Measurements from ENCODE around the gene NUP58.
"Not testable (repeated sequence)": the region's sequence is repeated elsewhere in the genome, so short reads cannot be mapped to it uniquely, and the experiment has no call there.

NUP58 gene

DNA sequence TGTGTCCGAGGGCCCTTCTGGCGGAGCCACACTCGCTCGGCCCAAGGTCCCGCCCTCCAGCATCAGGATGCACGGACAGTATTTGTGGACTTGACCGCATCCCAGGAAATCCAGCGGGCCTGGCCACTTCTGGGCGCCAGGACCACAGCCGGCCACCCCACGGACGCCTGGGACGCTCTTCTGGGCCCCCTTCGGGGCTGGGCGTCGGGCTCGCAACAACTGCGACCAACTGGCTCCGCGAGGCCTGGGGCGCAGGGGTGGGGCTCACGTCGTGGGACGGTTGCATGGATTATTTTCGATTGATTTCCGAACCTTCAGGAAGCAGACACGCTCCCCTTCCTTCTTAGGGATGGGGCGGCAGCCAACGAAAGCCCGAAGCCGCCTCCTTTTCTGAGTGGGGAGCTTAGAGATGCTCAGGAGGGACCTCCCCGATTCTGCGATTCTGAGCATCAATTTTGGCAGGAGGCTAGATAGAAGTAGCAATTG is 521 bp upstream of the NUP58 start:
- DNase-seq (ENCODE audit: low read depth): peak; percentile 12
- TF ChIP-seq, protein P1, sequence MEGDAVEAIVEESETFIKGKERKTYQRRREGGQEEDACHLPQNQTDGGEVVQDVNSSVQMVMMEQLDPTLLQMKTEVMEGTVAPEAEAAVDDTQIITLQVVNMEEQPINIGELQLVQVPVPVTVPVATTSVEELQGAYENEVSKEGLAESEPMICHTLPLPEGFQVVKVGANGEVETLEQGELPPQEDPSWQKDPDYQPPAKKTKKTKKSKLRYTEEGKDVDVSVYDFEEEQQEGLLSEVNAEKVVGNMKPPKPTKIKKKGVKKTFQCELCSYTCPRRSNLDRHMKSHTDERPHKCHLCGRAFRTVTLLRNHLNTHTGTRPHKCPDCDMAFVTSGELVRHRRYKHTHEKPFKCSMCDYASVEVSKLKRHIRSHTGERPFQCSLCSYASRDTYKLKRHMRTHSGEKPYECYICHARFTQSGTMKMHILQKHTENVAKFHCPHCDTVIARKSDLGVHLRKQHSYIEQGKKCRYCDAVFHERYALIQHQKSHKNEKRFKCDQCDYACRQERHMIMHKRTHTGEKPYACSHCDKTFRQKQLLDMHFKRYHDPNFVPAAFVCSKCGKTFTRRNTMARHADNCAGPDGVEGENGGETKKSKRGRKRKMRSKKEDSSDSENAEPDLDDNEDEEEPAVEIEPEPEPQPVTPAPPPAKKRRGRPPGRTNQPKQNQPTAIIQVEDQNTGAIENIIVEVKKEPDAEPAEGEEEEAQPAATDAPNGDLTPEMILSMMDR (conservative IDR thresholded peaks at IDR 0.05; ENCODE audit: low read length): no peak
- H3K4me3 ChIP-seq (ENCODE audit: low read length): peak overlapping the region; percentile 89

DNA sequence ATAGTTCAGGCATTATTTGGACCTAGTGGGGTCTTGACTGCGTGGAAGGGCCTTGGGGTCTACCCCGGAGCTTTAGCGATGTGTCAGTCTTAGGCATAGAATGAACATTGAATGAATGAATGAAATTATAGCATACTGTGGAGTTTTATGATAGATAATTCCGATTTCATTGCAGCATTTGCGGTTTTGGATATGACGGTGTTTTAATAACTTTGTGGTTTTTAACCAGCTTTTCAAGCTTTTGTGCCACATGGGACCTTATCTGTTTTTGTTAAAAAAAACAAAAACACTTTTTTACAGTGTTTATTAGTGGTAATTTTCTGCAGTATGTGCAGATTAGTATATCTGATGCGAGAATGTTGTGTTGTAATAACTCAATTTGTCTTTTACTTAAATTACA is 696 bp downstream of the NUP58 start:
- DNase-seq (ENCODE audit: low read depth): no peak
- TF ChIP-seq, protein P1 (conservative IDR thresholded peaks at IDR 0.05; ENCODE audit: low read length): no peak
- H3K4me3 ChIP-seq (ENCODE audit: low read length): peak overlapping the region; percentile 89

DNA sequence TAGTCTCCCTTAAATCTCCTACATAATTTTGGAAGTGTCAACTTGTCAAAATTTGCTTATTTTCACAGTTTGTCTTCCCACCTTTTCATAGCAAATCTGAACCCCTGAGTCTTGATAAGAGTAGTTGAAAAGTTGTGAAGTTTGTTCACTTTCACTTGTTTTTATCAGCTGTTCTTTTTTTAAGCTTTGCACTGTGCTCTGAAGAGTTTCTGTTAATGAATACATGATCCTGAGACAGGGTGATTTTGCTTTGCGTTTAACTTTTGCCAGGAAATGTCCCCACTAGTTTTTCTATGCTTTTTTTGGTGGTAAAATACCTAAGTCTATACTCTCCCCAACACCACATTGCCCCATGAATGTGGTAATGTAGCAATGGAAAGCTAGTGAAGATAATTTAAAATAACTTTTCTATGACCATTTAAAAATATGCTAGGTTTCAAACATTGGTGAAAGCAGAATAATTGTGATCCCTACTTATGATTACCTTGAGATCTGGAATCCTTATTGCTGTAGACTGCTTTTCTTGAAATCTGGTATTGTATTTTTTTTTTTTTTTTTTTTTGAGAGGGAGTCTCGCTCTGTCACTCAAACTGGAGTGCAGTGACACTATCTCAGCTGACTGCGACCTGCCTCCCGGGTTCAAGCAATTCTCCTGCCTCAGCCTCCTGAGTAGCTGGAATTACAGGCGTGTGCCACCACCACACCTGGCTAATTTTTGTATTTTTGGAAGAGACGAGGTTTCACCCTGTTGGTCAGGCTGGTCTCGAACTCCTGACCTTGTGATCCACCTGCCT is 5.4 kb downstream of the NUP58 start:
- DNase-seq (ENCODE audit: low read depth): no peak
- TF ChIP-seq, protein P1 (conservative IDR thresholded peaks at IDR 0.05; ENCODE audit: low read length): no peak
- H3K4me3 ChIP-seq (ENCODE audit: low read length): no peak overlapping the region

GRCh38 chr13:25310891-25311290 is 9.5 kb downstream of the NUP58 start:
- no peak for DNase-seq (ENCODE audit: low read depth)
- no peak overlapping the region for H3K4me3 ChIP-seq (ENCODE audit: low read length)
- TF ChIP-seq, protein P1 (conservative IDR thresholded peaks at IDR 0.05; ENCODE audit: low read length): no peak

DNA sequence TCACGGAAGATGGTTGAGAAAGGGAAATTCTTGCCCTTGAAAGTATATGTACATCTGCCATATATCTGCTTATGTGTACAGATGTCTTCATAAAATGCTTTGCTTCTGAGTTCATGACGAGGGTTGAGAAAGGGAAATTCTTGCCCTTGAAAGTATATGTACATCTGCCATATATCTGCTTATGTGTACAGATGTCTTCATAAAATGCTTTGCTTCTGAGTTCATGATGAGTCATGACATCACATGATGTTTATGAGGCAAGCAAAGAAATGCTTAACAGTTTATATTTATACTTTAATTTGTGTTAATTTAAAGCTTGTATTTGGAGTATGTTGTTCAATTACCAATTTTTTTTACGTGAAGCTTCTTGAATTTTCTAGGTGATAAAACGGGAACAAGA is 17.5 kb downstream of the NUP58 start:
- peak; percentile 51 for DNase-seq (ENCODE audit: low read depth)
- not testable (repeated sequence) for H3K4me3 ChIP-seq (ENCODE audit: low read length)

DNA sequence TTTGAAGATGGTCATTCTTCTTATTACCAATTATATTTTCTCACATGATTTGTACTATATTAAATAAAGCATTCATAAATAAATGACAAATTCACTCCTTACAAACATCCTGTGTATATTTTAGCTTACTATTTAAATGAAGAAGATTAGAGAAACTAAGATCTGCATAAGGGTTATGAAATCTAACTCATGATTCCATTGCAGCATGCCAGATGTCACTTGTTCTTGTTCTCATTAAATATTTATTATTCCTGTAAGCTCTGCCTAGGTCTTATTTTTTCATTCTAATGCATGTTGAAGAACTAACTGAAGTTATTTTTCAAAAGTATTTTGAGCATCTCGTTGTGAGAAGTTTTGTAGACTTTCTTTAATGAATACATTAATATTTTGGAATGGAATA is 18.3 kb downstream of the NUP58 start:
- TF ChIP-seq, protein P1 (conservative IDR thresholded peaks at IDR 0.05; ENCODE audit: low read length): no peak
- H3K4me3 ChIP-seq (ENCODE audit: low read length): no peak overlapping the region
- DNase-seq (ENCODE audit: low read depth): no peak

GRCh38 chr13:25324100-25324499 is 22.7 kb downstream of the NUP58 start:
- no peak for DNase-seq (ENCODE audit: low read depth)
- TF ChIP-seq, protein P1 (conservative IDR thresholded peaks at IDR 0.05; ENCODE audit: low read length): no peak
- no peak overlapping the region for H3K4me3 ChIP-seq (ENCODE audit: low read length)
